Measurements from ENCODE around the gene DMAC2L. TPM values are rescaled to one million over a fixed set of nuclear protein-coding genes. Genes with fewer than 3 reads are reported as not detected.

The DMAC2L gene
- total RNA-seq (10 to 100 TPM; 12.2 to 37.1 (median 28.5) TPM), polyA plus RNA-seq (10 to 100 TPM; 15.2 to 30.0 (median 19.4) TPM)

GRCh38 chr14:50311972-50312733 is at the start of gene DMAC2L, which contains the start of gene L2HGDH:
TSS of gene DMAC2L (plus strand) at chr14:50312324. CDS start at chr14:50321488, 9,164 bp downstream.
TSS of gene L2HGDH (minus strand) at chr14:50312229. CDS start at chr14:50312150, 79 bp downstream.
- peak within 1 kb of the TSS; percentile 68 to 93 (median 84) for H3K4me3 ChIP-seq
- H3K9me3 ChIP-seq, result no peaks in the 10 kb centered on the region
- WGBS, 2 donors, result 0 to 1% methylated on average over 83 of the region's 83 CpGs
- no peaks in the 10 kb centered on the region for H3K36me3 ChIP-seq
- TF ChIP-seq POLR2AphosphoS5 (IDR thresholded peaks at IDR 0.05), result peak; percentile 59 to 91 (median 85)
- TF ChIP-seq POLR2A (IDR thresholded peaks at IDR 0.05), result peak; percentile 37 to 79
- no peak for TF ChIP-seq EP300 (IDR thresholded peaks at IDR 0.05)
- TF ChIP-seq CTCF (IDR thresholded peaks at IDR 0.05), result no peak
- peak; percentile 95 for DNase-seq
- H3K27me3 ChIP-seq, result no peaks in the 10 kb centered on the region
- intact Hi-C loops (cut with DNase I), result loop anchor here (2.0 to 10.0 kb wide), 5 partner anchors 80 to 463 kb away; partner anchors contain the start of genes ARF6, SAV1 and SOS2
- peak within 1 kb of the TSS; percentile 88 to 93 (median 92) for H3K27ac ChIP-seq
- peaks cover 0 to 21% (median 15%) of the 10 kb centered on the region in 4 donors for H3K4me1 ChIP-seq

GRCh38 chr14:50262865-50263264 is 49.3 kb upstream of the DMAC2L start:
- 79 to 82% methylated on average over 2 of the region's 2 CpGs for WGBS, 2 donors
- H3K9me3 ChIP-seq, result no peaks in the 10 kb centered on the region
- H3K27ac ChIP-seq, result no peak overlapping the region
- no peak overlapping the region for H3K4me3 ChIP-seq
- TF ChIP-seq POLR2AphosphoS5 (IDR thresholded peaks at IDR 0.05) (no peak), EP300 (IDR thresholded peaks at IDR 0.05) (no peak), POLR2A (IDR thresholded peaks at IDR 0.05) (no peak), CTCF (IDR thresholded peaks at IDR 0.05) (no peak)
- no peaks in the 10 kb centered on the region for H3K27me3 ChIP-seq
- no peak for DNase-seq
- H3K4me1 ChIP-seq, result no peaks in the 10 kb centered on the region
- peaks cover 0 to 9% (median 0%) of the 10 kb centered on the region in 4 donors for H3K36me3 ChIP-seq
- intact Hi-C loops (cut with DNase I), result no loop called here

- H3K4me3 ChIP-seq, result no peak overlapping the region
- TF ChIP-seq CTCF (IDR thresholded peaks at IDR 0.05) (no peak), EP300 (IDR thresholded peaks at IDR 0.05) (no peak), POLR2A (IDR thresholded peaks at IDR 0.05) (no peak), POLR2AphosphoS5 (IDR thresholded peaks at IDR 0.05) (no peak)
- H3K4me1 ChIP-seq, result no peaks in the 10 kb centered on the region
- no peaks in the 10 kb centered on the region for H3K9me3 ChIP-seq
- H3K27me3 ChIP-seq, result no peaks in the 10 kb centered on the region
- 82 to 86% methylated on average over 4 of the region's 4 CpGs for WGBS, 2 donors
- H3K36me3 ChIP-seq, result peaks cover 0 to 9% (median 0%) of the 10 kb centered on the region in 4 donors
- no peak overlapping the region for H3K27ac ChIP-seq
- DNase-seq, result no peak
- intact Hi-C loops (cut with DNase I), result no loop called here
Observed at GRCh38 chr14:50263321-50263720, 48.8 kb upstream of the DMAC2L start.

GRCh38 chr14:50265029-50265428 is 47.1 kb upstream of the DMAC2L start:
- no peaks in the 10 kb centered on the region for H3K9me3 ChIP-seq
- H3K4me3 ChIP-seq, result no peak overlapping the region
- no peak for TF ChIP-seq POLR2A (IDR thresholded peaks at IDR 0.05)
- no peak for TF ChIP-seq POLR2AphosphoS5 (IDR thresholded peaks at IDR 0.05)
- TF ChIP-seq EP300 (IDR thresholded peaks at IDR 0.05), result no peak
- TF ChIP-seq CTCF (IDR thresholded peaks at IDR 0.05), result no peak
- no peaks in the 10 kb centered on the region for H3K27me3 ChIP-seq
- intact Hi-C loops (cut with DNase I), result no loop called here
- no peak for DNase-seq
- H3K27ac ChIP-seq, result no peak overlapping the region
- H3K36me3 ChIP-seq, result peaks cover 0 to 9% (median 0%) of the 10 kb centered on the region in 4 donors
- H3K4me1 ChIP-seq, result no peaks in the 10 kb centered on the region
